Pancreas (tissue), 10 donors: Measurements from ENCODE around the gene KCTD8. TPM values are rescaled to one million over a fixed set of nuclear protein-coding genes. Genes with fewer than 3 reads are reported as not detected.

ENCODE experiments used
- ATAC-seq, 4 donors: fragments of 200-7000 bp; cut with Tn5 transposase; one replicate each; pipeline versions ENCODE4 v1.8.0 to v1.9.1; 2020; ENCODE audit warnings: mild to moderate bottlenecking in 4 of 4, moderate library complexity in 4 of 4
- DNase-seq, 6 donors: peaks; one replicate each; pipeline ENCODE4 v3.0.0-alpha.2; 2020
- FAIRE-seq: peaks from 2 replicates; lab custom pipeline; 2012; peaks lifted over from hg19 to GRCh38; lab: Jason Lieb, UNC
- H3K27ac ChIP-seq, 4 donors: fragments of 200-600 bp; sonication (generic); 1 replicate in 3 of 4; 2 replicates in 1 of 4; pipeline versions ENCODE4 v1.5.0 to v1.8.0; 2020
- H3K27me3 ChIP-seq, 4 donors: fragments of 200-600 bp; one replicate each; pipeline ENCODE4 v1.8.0; 2021
- H3K36me3 ChIP-seq, 3 donors: fragments of 200-600 bp; sonication (generic) in 1 of 3; one replicate each; pipeline versions ENCODE4 v1.5.0 to v1.8.0; 2020 to 2021
- H3K4me1 ChIP-seq, 3 donors: fragments of 200-600 bp; one replicate each; pipeline ENCODE4 v1.8.0; 2021
- H3K4me3 ChIP-seq, 4 donors: fragments of 200-600 bp; sonication (generic) in 2 of 4; one replicate each; pipeline versions ENCODE4 v1.5.0 to v1.8.0; 2020 to 2021
- H3K9me3 ChIP-seq, 4 donors: fragments of 200-600 bp; one replicate each; pipeline ENCODE4 v1.8.0; 2021
- WGBS, 2 donors: extraction: QIAGEN DNeasy Blood & Tissue Kit; methylation state at CpG; one replicate each; pipeline ENCODE4 v1.1.7; 2013; 5-methylcytosine and 5-hydroxymethylcytosine counted together
- intact Hi-C, 3 donors: fragments of 100-400 bp; cut with DNase I; formaldehyde crosslinking; loops; one replicate each; pipeline versions ENCODE4 v1.11.1 to v1.14.2; 2022
- polyA plus RNA-seq, 2 donors: library from polyadenylated mRNA; stranded (reverse); fragments of 200-250 nt; gene quantifications; one replicate each; pipeline ENCODE4 v1.2.3, GENCODE V29; 2013
- total RNA-seq, 6 donors: library from RNA; stranded (reverse); fragmentation: NEBNext Ultra II Directional in 4 of 6; extraction: Animal tissue kit (Norgen Biotek cat#: 25700) in 4 of 6; gene quantifications; one replicate each; pipeline versions ENCODE4 v1.2.1 to v1.2.4, GENCODE V29; 2021 to 2023
- TF ChIP-seq, protein P1 (sequence below), 4 donors: fragments of 200-600 bp; sonication (generic) in 3 of 4; IDR thresholded peaks; one replicate each; pipeline versions ENCODE4 v1.5.0 to v1.8.0; 2021; ENCODE audit warnings: antibody characterized with exemption in 4 of 4
- donor health status: healthy with polysubstance abuse.
- donor health status: DM: no; HTN: no; CAD: no; lungs with moderate emphysema.
- donor health status: DM: no; HTN: no; CAD: no.
- donor health status: control.
- donor health status: control.
- donor health status: Bipolar disorder and iron deficiency.
- donor health status: DM: yes; HTN: yes; CAD: no.
- donor health status: DM: no; HTN: no; CAD: no.
- donor health status: DM: no; HTN: no; CAD: no.
- donor health status: DM: yes; HTN: yes; CAD: no.

KCTD8 gene
- total and polyA plus RNA-seq, 8 donors: 0.09 to 1.1 (median 0.25) TPM

DNA sequence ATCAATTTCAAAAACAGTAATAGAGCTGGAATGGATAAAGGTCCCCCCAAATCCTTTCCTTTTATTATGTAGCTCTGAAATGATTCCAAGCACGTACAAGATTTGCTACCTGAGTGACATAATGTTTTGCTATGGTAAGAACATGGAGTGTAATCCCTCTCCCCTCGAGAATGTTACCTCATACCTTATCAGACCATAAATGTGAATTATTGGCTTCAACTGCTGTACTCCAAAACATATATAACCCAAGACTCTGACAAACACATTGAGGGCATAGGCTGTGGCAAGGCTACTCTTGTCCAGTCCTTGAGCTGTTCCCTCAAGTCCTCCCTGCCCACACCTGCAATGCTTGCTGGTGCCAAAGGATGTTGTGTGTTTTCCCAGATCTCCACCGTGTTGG lies 286.9 kb downstream of the KCTD8 start:
- Histone ChIP-seq H3K27ac (no peak overlapping the region), H3K36me3 (no peaks in the 10 kb centered on the region), H3K4me3 (no peak overlapping the region), H3K27me3 (no peaks in the 10 kb centered on the region), H3K9me3 (no peaks in the 10 kb centered on the region), H3K4me1 (no peaks in the 10 kb centered on the region)
- FAIRE-seq: no peak
- no peak for ATAC-seq
- intact Hi-C loops: no loop called here
- no peak for DNase-seq
- TF ChIP-seq, protein P1, sequence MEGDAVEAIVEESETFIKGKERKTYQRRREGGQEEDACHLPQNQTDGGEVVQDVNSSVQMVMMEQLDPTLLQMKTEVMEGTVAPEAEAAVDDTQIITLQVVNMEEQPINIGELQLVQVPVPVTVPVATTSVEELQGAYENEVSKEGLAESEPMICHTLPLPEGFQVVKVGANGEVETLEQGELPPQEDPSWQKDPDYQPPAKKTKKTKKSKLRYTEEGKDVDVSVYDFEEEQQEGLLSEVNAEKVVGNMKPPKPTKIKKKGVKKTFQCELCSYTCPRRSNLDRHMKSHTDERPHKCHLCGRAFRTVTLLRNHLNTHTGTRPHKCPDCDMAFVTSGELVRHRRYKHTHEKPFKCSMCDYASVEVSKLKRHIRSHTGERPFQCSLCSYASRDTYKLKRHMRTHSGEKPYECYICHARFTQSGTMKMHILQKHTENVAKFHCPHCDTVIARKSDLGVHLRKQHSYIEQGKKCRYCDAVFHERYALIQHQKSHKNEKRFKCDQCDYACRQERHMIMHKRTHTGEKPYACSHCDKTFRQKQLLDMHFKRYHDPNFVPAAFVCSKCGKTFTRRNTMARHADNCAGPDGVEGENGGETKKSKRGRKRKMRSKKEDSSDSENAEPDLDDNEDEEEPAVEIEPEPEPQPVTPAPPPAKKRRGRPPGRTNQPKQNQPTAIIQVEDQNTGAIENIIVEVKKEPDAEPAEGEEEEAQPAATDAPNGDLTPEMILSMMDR (IDR thresholded peaks at IDR 0.05): no peak
- 45 to 54% methylated on average over 3 of the region's 3 CpGs for WGBS, 2 donors

DNA sequence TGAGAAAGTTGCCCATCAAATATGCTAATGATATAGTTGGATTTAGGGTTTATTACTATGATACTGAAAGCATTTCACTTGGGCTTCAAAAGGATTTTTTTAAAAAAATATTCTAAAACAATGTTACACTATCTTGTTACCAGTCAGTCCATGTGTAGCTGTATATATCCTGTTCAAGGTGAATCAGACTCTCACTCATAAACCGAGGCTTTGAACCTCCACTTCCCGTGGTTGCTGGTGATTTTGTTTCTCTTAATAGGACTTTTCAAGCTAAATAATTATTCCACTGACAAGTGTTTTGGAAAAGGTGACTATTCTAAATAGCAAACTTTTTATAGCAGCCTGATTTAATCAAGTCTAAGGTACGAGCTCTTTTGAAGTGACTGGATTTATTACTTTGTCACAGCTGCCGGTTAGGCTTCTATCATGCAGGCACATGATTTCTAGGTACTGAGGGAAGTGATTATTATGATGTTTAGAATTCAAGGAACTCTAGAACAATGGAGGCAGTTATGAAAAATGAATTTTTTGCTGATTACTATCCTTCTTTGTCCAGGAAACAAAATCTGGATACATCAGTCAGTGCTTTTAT lies 287.7 kb downstream of the KCTD8 start:
- no peaks in the 10 kb centered on the region for H3K27me3 ChIP-seq
- TF ChIP-seq, protein P1 (IDR thresholded peaks at IDR 0.05): no peak
- FAIRE-seq (no peak), ATAC-seq (no peak), DNase-seq (no peak)
- no peak overlapping the region for H3K4me3 ChIP-seq
- H3K36me3 ChIP-seq: no peaks in the 10 kb centered on the region
- H3K4me1 ChIP-seq: no peaks in the 10 kb centered on the region
- intact Hi-C loops: no loop called here
- 28% methylated on average over 4 of the region's 4 CpGs for WGBS, 2 donors
- no peak overlapping the region for H3K27ac ChIP-seq
- H3K9me3 ChIP-seq: no peaks in the 10 kb centered on the region

GRCh38 chr4:44159991-44160390 lies 288.6 kb downstream of the KCTD8 start:
- TF ChIP-seq, protein P1 (IDR thresholded peaks at IDR 0.05): no peak
- intact Hi-C loops: no loop called here
- DNase-seq (no peak), FAIRE-seq (no peak), ATAC-seq (no peak)
- 74 to 78% methylated on average over 1 of the region's 1 CpG for WGBS, 2 donors
- no peaks in the 10 kb centered on the region for H3K27me3 ChIP-seq
- H3K9me3 ChIP-seq: no peaks in the 10 kb centered on the region
- H3K4me1 ChIP-seq: no peaks in the 10 kb centered on the region
- H3K27ac ChIP-seq: no peak overlapping the region
- H3K36me3 ChIP-seq: no peaks in the 10 kb centered on the region
- no peak overlapping the region for H3K4me3 ChIP-seq

DNA sequence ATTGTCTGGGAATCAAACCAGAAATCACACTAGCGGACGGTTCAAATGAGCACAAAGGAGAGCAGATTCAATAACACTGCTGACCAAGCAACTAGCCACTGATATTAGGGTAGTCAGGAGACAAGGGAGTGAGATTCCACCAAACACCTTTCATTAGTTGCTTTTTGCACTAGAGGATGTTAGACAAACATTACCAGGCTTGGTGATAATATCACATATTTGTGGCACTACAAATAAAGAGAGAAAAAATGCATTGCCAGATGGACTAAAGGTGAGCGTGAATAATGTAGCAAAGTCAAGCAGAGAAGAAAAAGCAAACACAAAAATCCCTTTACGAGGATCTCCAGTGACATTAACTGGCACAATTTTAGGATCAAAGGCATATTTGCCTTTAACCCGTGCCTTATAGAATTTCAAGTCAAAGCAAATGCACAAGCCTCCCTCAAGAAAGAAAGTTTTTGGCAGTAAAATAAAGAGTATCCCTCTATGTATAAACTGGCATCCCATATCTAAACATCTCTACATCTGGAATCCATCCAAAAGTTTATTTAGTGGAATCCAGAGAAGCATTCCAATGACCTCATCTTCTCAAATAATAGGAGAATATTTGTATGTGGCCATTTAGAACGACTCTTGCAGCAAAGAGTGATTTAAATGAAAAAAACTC lies 290.9 kb downstream of the KCTD8 start:
- Histone ChIP-seq H3K4me3 (no peak overlapping the region), H3K27ac (no peak overlapping the region), H3K9me3 (no peaks in the 10 kb centered on the region), H3K36me3 (no peaks in the 10 kb centered on the region), H3K4me1 (no peaks in the 10 kb centered on the region), H3K27me3 (no peaks in the 10 kb centered on the region)
- DNase-seq (no peak), ATAC-seq (no peak), FAIRE-seq (no peak)
- intact Hi-C loops: no loop called here
- TF ChIP-seq, protein P1 (IDR thresholded peaks at IDR 0.05): no peak
- WGBS, 2 donors: 29% methylated on average over 6 of the region's 6 CpGs

DNA sequence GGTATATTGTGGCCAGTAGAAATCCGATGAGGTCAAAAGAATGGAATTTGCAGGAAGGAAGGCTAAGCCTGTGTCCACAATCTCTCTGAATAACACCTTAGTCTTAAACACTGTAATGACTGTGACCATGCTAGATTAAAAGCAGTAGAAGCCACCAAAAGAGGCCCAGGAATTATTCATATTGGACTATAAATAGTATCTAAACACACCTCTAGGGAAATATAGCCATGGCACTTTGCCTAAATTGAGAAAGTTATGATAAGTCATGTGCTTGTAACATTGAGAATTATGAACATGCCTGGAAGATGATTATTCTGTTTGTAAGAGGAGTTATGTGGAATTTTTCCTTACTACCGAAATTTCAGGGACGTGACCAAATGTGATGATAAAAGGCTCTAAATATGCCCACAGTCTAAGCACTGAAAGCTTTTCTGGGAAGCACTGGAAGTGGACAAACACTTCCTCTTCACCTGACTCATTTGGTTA lies 298.5 kb downstream of the KCTD8 start:
- ATAC-seq (peak in 1 of 4 donors; percentile 39), FAIRE-seq (no peak), DNase-seq (no peak)
- no peaks in the 10 kb centered on the region for H3K36me3 ChIP-seq
- H3K4me1 ChIP-seq: no peaks in the 10 kb centered on the region
- TF ChIP-seq, protein P1 (IDR thresholded peaks at IDR 0.05): no peak
- no peaks in the 10 kb centered on the region for H3K27me3 ChIP-seq
- intact Hi-C loops: no loop called here
- H3K9me3 ChIP-seq: no peaks in the 10 kb centered on the region
- no peak overlapping the region for H3K27ac ChIP-seq
- WGBS, 2 donors: 30 to 43% methylated on average over 3 of the region's 3 CpGs
- no peak overlapping the region for H3K4me3 ChIP-seq
